Activated CD4-positive, CD25-positive, alpha-beta regulatory T cell treated with anti-CD3 and anti-CD28 coated beads, Interleukin-2, amount 50 U/mL, for 16 hours (primary cell): ENCODE data around the gene KCNK13.

Source experiments
- DNase-seq: peaks from one replicate; pipeline ENCODE4 v3.0.0-alpha.2; 2020; ENCODE audit warnings: low read depth, low spot score

The KCNK13 gene

DNA sequence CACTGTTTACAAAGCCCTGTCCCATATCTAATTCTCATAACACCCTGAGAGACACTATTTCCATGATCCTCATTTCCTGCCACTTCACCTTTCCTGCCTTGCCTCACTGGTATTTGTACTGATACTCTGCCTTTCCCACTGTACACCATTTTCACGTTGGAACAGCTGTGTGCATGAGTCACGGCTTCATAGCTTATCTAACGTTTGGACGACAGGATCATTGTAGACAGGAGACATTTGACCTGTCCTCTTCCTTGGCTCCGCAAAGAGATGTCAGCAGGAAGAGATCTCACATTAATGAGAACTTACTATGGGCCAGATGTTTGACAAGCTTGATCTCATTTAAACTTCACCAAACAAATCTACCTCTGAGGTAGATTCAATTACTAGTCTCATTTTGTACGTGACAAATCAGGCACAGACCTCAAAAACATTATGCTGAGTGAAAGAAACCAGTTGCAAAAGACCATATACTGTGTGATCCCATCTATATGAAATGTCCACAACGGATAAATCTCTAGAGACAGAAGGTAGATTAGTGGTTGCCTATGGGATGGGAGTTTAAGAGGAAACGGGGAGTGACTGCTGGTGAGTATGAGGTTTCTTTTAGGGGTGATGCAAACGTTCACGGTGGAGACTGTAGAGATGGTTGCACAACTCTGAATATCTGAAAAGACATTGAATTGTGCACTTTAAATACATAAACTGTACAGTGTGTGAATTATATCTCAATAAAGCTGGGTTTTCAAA lies 71.2 kb downstream of the KCNK13 start:
- no peak for DNase-seq

- DNase-seq = no peak
Measured at GRCh38 chr14:90136904-90137303, 75.1 kb downstream of the KCNK13 start.

GRCh38 chr14:90137807-90138206 lies 76.0 kb downstream of the KCNK13 start:
- no peak for DNase-seq

DNA sequence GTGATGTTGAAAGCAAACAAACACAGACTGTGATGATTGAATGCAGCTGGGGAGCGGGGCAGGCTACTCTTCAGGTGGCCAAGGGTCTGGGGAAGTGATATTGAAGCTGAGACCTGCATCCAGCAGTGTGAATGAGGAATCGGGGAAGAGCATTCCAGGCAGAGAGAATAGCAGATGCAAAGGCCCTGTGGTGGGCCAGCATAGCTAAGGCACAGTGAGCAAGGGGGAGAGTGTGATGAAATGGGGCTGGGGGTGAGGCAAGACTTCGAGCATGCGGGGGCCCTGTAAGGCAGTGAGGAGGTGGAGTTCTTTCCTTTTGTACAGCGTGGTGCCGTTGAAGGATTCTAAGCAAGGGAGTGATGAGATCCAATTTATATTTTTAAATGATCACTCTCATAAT lies 77.4 kb downstream of the KCNK13 start:
- DNase-seq = no peak

GRCh38 chr14:90140298-90140955 lies 78.6 kb downstream of the KCNK13 start:
- DNase-seq = no peak

DNA sequence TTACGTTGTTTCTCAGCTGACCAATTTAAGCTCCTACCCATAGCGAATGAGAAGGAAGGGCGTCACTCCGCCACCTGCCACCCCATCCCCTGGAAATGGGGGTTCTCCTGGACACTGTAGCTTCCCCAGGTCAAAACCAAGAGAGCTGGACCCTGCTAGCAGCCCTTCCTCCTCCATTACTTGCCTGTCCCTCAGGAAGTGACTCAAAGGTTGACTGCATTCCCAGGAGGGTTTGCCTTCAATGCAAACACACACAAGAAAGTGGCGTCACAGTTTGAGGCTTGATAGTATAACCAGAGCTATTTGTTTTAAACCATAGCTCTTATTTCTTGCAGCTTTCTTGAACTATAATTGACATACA lies 79.1 kb downstream of the KCNK13 start:
- no peak for DNase-seq

DNA sequence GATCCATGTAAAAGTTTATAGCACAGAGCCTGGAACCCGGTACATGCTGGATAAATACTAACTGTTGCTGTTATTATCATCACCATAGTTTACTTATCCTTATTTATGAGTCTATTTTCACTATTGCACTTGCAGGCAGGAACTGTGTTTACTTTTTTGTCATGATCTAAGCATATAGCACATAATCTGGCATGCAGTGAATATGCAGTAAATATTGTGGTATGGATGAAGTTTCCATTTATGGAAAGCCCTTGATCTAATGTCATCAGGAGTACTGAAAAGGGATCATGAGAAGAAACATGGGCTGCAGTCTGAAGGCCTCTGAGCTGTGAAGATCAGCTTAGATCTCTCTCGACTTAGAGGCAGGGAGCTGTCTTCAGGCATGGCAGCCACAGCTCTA lies 91.6 kb downstream of the KCNK13 start:
- no peak for DNase-seq

DNA sequence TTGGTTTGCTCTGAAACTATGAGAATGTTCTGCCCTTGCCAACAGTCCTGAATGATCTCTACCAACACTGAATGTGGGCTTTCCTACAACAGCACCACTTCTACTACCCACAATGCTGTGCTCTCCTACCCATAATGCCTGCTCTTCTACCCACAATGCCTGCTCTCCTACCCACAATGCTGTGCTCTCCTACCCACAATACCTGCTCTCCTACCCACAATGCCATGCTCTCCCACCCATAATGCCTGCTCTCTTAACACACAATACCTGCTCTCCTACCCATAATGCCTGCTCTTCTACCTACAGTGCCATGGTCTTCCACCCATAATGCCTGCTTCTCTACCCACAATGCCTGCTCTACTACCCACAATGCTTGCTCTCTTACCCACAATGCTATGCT lies 92.3 kb downstream of the KCNK13 start:
- DNase-seq = no peak

DNA sequence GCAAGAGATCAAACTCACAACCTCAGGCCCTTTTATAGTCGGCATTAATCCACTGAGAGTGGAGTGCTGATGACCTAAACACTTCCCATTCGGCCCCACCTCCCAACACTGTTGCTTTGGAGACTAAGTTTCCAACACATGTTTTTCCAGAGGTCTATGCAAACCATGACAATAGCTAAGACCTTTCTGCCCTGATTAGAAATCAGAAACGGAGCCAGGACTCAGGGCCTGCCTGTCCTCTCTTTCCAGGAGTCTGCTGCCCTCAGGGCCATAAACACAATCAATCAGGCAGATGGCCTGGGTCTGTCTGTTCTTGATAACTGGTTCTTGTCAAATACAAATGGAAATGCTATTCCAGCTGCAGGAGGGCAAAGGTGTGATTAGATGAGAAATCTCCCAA lies 97.4 kb downstream of the KCNK13 start:
- DNase-seq = no peak

DNA sequence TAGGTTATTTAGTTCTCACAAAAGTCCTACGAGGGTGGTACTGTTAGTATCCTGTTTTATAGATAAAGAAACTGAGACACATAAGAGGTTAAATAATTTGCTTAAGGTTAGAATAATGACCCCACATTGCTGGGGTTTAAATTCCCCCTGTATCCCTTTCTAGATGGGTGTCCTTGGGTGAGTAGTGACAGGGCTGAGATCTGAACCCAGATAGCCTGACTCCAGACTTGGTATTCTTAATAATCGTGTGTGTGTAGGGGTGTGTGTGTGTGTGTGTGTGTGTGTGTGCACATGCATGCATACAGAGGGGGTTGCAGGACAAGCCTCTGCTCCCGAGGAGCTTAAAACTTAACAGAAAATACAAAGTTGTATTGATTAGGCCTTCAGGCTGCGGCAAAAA lies 97.9 kb downstream of the KCNK13 start:
- DNase-seq = no peak

DNA sequence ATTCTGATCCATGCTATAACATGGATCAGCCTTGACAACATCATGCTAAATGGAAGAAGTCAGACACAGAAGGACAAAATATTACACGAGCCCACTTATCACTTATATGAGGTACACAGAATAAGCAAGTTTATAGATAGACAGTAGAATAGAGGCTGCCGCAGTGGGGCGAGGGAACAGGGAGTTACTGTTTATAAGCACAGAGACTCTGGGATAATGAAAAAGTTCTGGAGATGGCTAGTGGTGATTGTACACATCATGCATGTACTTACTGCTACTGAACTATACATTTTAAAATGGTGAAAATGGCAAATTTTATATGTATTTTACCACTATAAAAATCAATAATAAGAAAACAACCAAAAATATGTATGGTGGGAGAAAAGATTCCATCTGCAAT lies 99.3 kb downstream of the KCNK13 start:
- no peak for DNase-seq

DNA sequence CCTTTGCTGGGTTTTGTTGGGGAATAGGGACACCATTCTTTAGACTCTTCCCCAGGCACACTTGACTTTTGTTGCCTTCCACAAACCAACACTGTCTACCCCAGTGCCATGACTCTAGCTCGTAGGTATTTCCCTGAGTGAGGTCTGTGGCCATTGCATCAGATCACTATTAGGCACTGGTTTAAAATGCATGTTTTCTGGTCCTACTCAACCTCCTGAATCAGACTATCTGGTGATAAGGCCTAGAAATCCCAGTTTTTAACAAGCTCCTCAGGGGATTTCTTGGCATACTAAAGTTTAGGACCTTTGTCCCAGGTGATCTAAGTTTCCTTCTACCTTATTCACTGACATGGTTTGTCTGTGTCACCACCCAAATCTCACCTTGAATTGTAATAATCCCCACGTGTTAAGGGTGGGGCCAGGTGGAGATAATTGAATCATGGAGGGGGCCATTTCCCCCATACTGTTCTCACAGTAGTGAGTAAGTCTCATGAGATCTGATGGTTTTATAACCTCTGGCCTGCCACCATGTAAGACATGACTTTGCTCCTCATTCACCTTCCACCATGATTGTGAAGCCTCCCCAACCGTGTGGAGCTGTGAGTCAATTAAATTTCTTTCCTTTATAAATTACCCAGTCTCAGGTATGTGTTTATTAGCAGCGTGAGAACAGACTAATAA lies 106.8 kb downstream of the KCNK13 start:
- DNase-seq = no peak

DNA sequence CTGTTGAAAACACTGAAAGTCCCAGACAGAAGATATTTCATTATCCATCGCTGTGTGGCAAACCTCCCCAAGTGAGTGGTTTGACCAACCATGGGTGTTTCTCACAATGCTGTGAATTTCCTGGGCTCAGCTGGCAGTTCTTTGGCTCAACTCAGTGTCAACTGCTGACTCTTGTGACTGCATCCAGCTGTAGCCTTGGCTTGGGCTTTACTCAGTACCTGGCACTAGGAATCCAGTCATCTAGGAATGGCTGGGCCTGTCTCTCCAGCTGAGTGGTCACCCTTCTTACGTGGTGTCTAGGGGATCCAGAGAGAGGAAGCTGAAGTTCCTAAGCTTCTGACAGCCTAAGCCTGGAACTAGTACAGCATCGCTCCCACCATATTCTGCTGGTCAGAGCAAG lies 113.8 kb downstream of the KCNK13 start:
- DNase-seq = no peak

GRCh38 chr14:90177539-90178189 lies 115.9 kb downstream of the KCNK13 start:
- no peak for DNase-seq

DNA sequence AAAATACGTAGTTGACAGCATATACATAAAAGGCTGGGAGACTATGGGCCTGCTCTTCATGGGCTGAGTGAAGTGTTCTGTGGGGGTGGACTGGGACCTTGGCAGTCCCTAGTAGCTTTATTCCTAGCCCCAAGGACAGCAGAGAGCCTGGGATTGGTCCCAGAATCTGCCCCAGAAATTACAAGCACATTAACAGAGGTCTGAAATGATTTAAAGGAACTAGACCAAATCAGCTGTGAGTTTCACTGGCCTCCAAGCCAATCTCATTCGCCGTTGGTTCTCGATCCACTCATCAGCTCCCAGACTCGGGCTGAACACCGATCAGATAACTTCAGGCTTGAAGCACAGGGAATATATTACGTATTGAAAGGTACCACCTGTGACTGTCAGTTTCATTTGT lies 117.6 kb downstream of the KCNK13 start:
- DNase-seq = no peak

DNA sequence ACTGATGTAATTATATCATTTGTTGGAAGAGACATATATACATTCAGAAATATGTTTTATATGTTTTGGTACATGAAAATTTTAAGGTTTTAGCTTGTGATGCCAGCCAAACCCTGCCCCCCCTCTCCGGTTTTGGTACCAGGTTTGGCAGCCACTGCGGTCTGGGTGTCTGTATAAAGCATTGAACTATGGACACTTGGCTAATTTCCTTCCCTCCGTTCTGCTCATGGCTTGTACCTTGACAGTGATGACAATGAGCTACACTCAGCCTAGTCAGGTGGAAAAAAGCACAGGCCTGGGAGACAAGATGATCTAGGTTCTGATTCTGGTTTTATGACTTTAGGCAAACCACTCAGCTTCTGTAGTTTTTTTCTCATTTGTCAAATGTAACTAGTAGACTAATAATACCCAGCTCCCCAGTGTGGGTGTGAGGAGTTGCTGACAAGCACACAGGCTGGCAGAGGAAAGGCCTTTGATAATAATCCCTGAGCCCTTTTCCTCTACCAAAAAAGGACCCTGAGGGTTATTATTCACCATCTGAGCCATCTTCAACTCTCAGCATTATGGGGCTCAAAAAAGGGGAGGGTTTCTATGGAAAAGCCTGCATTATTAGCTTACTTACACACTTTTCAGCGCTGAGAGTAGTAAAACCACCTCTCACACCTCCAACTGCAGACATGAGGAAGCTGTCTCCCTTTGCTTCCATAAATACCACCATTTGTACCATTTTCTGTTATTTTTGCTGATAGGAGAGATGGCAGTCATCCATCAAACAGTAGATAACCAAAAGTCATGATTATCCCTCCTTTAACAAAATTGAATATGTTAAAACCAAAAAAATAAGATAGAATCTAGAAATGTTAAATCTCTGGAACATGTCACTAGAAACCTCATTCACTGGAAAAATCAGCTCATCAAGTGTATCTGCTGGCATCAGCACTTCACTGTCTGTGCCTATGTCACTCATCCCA lies 118.3 kb downstream of the KCNK13 start:
- no peak for DNase-seq

- DNase-seq = no peak
Measured at GRCh38 chr14:90184094-90184493, 122.3 kb downstream of the KCNK13 start.

GRCh38 chr14:90184571-90185266 lies 122.9 kb downstream of the KCNK13 start:
- DNase-seq = no peak

GRCh38 chr14:90188588-90188987 lies 126.8 kb downstream of the KCNK13 start:
- DNase-seq = no peak

DNA sequence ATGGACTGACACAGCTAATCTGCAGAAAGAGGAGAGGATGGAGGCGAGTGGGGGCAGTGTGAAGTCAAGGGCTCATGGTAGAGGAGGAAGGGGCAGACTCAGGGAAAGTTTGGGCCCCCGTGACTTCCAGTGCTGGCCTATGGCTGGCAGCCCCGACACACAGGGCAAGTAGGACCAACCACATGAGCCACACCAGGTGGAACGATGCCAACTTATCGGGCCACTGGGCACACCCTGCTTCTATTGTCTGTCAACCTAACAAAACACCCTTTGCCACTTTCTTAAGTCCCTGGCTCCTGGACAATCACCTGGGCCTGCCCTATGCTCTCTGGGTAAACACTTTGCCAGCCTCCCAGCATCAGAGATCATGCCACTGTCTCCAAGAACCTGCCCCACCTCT lies 129.4 kb downstream of the KCNK13 start:
- DNase-seq = no peak

DNA sequence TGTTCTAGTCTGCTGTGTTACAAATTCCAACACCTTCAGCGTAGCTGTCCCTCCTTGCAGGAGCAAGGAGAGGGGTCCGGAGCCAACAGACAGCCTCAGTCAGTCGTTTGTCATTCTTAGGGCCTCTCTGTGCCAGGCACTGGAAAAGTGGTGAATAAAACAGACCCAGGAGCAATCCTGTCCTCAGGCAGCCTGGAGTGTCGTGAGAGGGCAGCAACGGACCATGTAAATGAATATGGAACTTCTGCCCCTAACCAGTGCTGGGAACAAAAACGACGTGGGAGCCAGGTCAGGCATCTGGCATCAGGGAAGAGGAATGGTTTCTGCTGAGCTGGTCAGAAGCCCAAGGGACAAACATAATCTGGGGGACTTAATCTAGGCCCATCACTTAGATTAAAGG lies 129.8 kb downstream of the KCNK13 start:
- DNase-seq = no peak
